K562 (cell line): ENCODE data around the gene ENO3. TPM values are rescaled to one million over a fixed set of nuclear protein-coding genes. Genes with fewer than 3 reads are reported as not detected.

Experiments used
- ATAC-seq: fragments of 200-7000 bp; cut with Tn5 transposase; 3 replicates; pipeline ENCODE4 v1.9.1; 2020; ENCODE audit warnings: moderate library complexity
- BruUV-seq: library from RNA; stranded (reverse); fragments of 400-500 nt; replicated peaks from 2 replicates; lab custom pipeline; 2021; lab: Mats Ljungman, UMichigan
- CTCF ChIA-PET: fragments of 300-600 bp; formaldehyde crosslinking; extraction: SDS; loops from one replicate; lab custom pipeline; 2021; ENCODE audit warnings: low intra/inter-chr PET ratio; lab: Yijun Ruan, JAX
- POLR2A ChIA-PET: fragments of 300-600, 350-650 bp; sonication (Branson Sonifier 250); formaldehyde crosslinking; extraction: SDS; loops from one replicate; lab custom pipeline; 2021; ENCODE audit warnings: antibody characterized with exemption, inconsistent platforms; lab: Yijun Ruan, JAX
- DNase-seq, 4 experiments: peaks; one replicate each; pipeline versions ENCODE4 v3.0.0 to v3.0.0-alpha.2; 2011 to 2018; ENCODE audit warnings: low spot score in 3 of 4, mixed read lengths in 3 of 4; ENCODE audit errors: extremely low read depth in 1 of 4
- FAIRE-seq: peaks from 2 replicates; lab custom pipeline; 2011; peaks lifted over from hg19 to GRCh38; lab: Jason Lieb, UNC
- H2AFZ ChIP-seq: 2 replicates; pipeline ENCODE4 v1.6.0; 2011; ENCODE audit warnings: low read depth, low read length, control low read depth, inconsistent platforms
- H3K27ac ChIP-seq: fragments of 200-600 bp; 3 replicates; pipeline ENCODE4 v1.8.0; 2011; ENCODE audit warnings: low read depth, mild to moderate bottlenecking, control low read depth, inconsistent platforms, low read length, moderate library complexity, mixed read lengths; ENCODE audit errors: extremely low read depth
- H3K27me3 ChIP-seq, 2 experiments: fragments of 300-600 bp in 1 of 2; 2 replicates in 1 of 2; 3 replicates in 1 of 2; pipeline versions ENCODE4 v1.6.0 to v1.8.0; 2011; ENCODE audit warnings: inconsistent platforms in 2 of 2, low read length in 2 of 2, mild to moderate bottlenecking in 1 of 2, mixed read lengths in 1 of 2, moderate library complexity in 1 of 2; ENCODE audit not compliant: control insufficient read depth in 2 of 2, insufficient read depth in 2 of 2
- H3K36me3 ChIP-seq: fragments of 300-600 bp; 3 replicates; pipeline ENCODE4 v1.8.0; 2011; ENCODE audit warnings: mild to moderate bottlenecking, low read length, inconsistent platforms; ENCODE audit not compliant: control insufficient read depth, insufficient read depth
- H3K4me1 ChIP-seq, 2 experiments: fragments of 200-600 bp in 1 of 2; replicated peaks in 1 of 2; 2 replicates in 1 of 2; 3 replicates in 1 of 2; pipeline versions ENCODE4 v1.5.1 to v1.8.0; 2011; ENCODE audit warnings: inconsistent platforms in 2 of 2, low read length in 2 of 2, mild to moderate bottlenecking in 1 of 2, mixed read lengths in 1 of 2, moderate library complexity in 1 of 2; ENCODE audit not compliant: control insufficient read depth in 2 of 2, insufficient read depth in 2 of 2
- H3K4me2 ChIP-seq: 2 replicates; pipeline ENCODE4 v1.6.1; 2011; ENCODE audit warnings: low read length, control low read depth, inconsistent platforms, mixed read lengths; ENCODE audit not compliant: insufficient read depth
- H3K4me3 ChIP-seq: fragments of 200-600 bp; sonication (generic), shearing (Covaris generic); 2 replicates; pipeline ENCODE4 v1.5.1; 2016; ENCODE audit warnings: control low read depth, inconsistent platforms
- H3K79me2 ChIP-seq: fragments of 200-600 bp; 3 replicates; pipeline ENCODE4 v1.8.0; 2011; ENCODE audit warnings: low read length, inconsistent platforms; ENCODE audit not compliant: control insufficient read depth, insufficient read depth
- H3K9ac ChIP-seq, 2 experiments: 2 replicates each; pipeline versions ENCODE4 v1.6.0 to v1.6.1; 2011; ENCODE audit warnings: low read depth in 2 of 2, low read length in 2 of 2, control low read depth in 1 of 2, inconsistent platforms in 1 of 2, mild to moderate bottlenecking in 1 of 2, mixed read lengths in 1 of 2; ENCODE audit not compliant: insufficient read depth in 1 of 2
- H3K9me1 ChIP-seq: one replicate; pipeline ENCODE4 v1.6.0; 2011; ENCODE audit warnings: inconsistent platforms, mild to moderate bottlenecking, low read length, moderate library complexity; ENCODE audit not compliant: control insufficient read depth, insufficient read depth
- H3K9me3 ChIP-seq: replicated peaks from 2 replicates; pipeline ENCODE4 v1.5.1; 2011; ENCODE audit warnings: low read depth, low read length, inconsistent platforms; ENCODE audit not compliant: control insufficient read depth, insufficient read depth
- H4K20me1 ChIP-seq: replicated peaks from 2 replicates; pipeline ENCODE4 v1.6.1; 2011; ENCODE audit warnings: low read length, inconsistent platforms, mixed read lengths; ENCODE audit not compliant: control insufficient read depth, insufficient read depth
- ARID1B ChIP-seq: fragments of 450-650 bp; IDR thresholded peaks from 2 replicates; pipeline ENCODE4 v1.6.1; 2016; ENCODE audit warnings: antibody characterized with exemption, mild to moderate bottlenecking, inconsistent platforms
- C11orf30 ChIP-seq: fragments of 450-650 bp; IDR thresholded peaks from 2 replicates; pipeline ENCODE4 v1.6.1; 2016; ENCODE audit warnings: low read depth, mild to moderate bottlenecking
- FOXP1 ChIP-seq: sonication (generic); formaldehyde crosslinking; IDR thresholded peaks from 2 replicates; pipeline ENCODE4 v1.8.0; 2022; ENCODE audit warnings: mild to moderate bottlenecking, missing genetic modification reagents
- HMG20B ChIP-seq: fragments of 250-450 bp; sonication (Bioruptor Pico); IDR thresholded peaks from 2 replicates; pipeline ENCODE4 v1.5.0; 2021; ENCODE audit warnings: mild to moderate bottlenecking
- HOXB6 ChIP-seq: fragments of 250-450 bp; sonication (Bioruptor Pico); IDR thresholded peaks from 2 replicates; pipeline ENCODE4 v1.5.1; 2022; ENCODE audit warnings: mild to moderate bottlenecking, borderline replicate concordance
- KAT8 ChIP-seq: fragments of 450-650 bp; IDR thresholded peaks from 2 replicates; pipeline ENCODE4 v1.6.1; 2016; ENCODE audit warnings: low read depth, mild to moderate bottlenecking
- L3MBTL2 ChIP-seq: fragments of 450-650 bp; IDR thresholded peaks from 2 replicates; pipeline ENCODE4 v1.6.1; 2016; ENCODE audit warnings: mild to moderate bottlenecking, moderate library complexity
- LCOR ChIP-seq: sonication (generic); formaldehyde crosslinking; IDR thresholded peaks from 2 replicates; pipeline ENCODE4 v1.8.0; 2022; ENCODE audit warnings: mild to moderate bottlenecking, missing genetic modification reagents
- MAFG ChIP-seq: fragments of 450-650 bp; conservative IDR thresholded peaks from 2 replicates; pipeline ENCODE4 v1.6.1; 2016; ENCODE audit warnings: missing genetic modification characterization, missing compliant biosample characterization
- NUFIP1 ChIP-seq: fragments of 450-650 bp; IDR thresholded peaks from 2 replicates; pipeline ENCODE4 v1.6.1; 2018; ENCODE audit not compliant: partially characterized antibody
- POLR3A ChIP-seq: IDR thresholded peaks from 2 replicates; pipeline ENCODE4 v1.6.1; 2011; ENCODE audit warnings: borderline replicate concordance, mild to moderate bottlenecking, moderate library complexity; ENCODE audit not compliant: insufficient read length, insufficient read depth; ENCODE audit errors: extremely low read depth
- POU5F1 ChIP-seq: fragments of 150-350 bp; IDR thresholded peaks from 2 replicates; pipeline ENCODE4 v1.6.1; 2014; ENCODE audit warnings: borderline replicate concordance, low read length, low read depth, mild to moderate bottlenecking; ENCODE audit not compliant: partially characterized antibody
- RFX1 ChIP-seq: fragments of 450-650 bp; IDR thresholded peaks from 2 replicates; pipeline ENCODE4 v1.6.1; 2016; ENCODE audit warnings: mild to moderate bottlenecking, moderate library complexity
- SMARCE1 ChIP-seq: fragments of 450-650 bp; IDR thresholded peaks from 2 replicates; pipeline ENCODE4 v1.7.1; 2016; ENCODE audit warnings: mild to moderate bottlenecking
- TCFL5 ChIP-seq: fragments of 250-450 bp; sonication (Bioruptor Pico); conservative IDR thresholded peaks from 2 replicates; pipeline ENCODE4 v1.6.1; 2021; ENCODE audit warnings: mild to moderate bottlenecking, moderate library complexity, matching md5 sums
- ZEB2 ChIP-seq: fragments of 450-650 bp; IDR thresholded peaks from 2 replicates; pipeline ENCODE4 v1.6.1; 2016
- ZKSCAN1 ChIP-seq: fragments of 150-350 bp; IDR thresholded peaks from 2 replicates; pipeline ENCODE4 v1.6.1; 2016; ENCODE audit warnings: low read depth, low read length
- ZNF140 ChIP-seq: fragments of 250-450 bp; sonication (Bioruptor Pico); IDR thresholded peaks from 2 replicates; pipeline ENCODE4 v1.8.0; 2021; ENCODE audit warnings: moderate library complexity, mild to moderate bottlenecking, inconsistent platforms
- ZNF253 ChIP-seq: fragments of 250-450 bp; sonication (Bioruptor Pico); conservative IDR thresholded peaks from 2 replicates; pipeline ENCODE4 v1.6.1; 2021; ENCODE audit warnings: mild to moderate bottlenecking
- ZNF57 ChIP-seq: fragments of 450-650 bp; formaldehyde crosslinking; IDR thresholded peaks from 2 replicates; pipeline ENCODE4 v1.4.0; 2020; ENCODE audit warnings: mild to moderate bottlenecking, moderate library complexity
- in situ Hi-C: fragments of 300-500 bp; cut with MboI; formaldehyde crosslinking; loops from 4 replicates; pipeline ENCODE4 v1.15.0; 2018; ENCODE audit warnings: inconsistent platforms, mixed read lengths
- intact Hi-C: fragments of 100-400 bp; cut with micrococcal nuclease; formaldehyde crosslinking; loops from 2 replicates; pipeline ENCODE4 v1.14.2; 2022
- polyA plus RNA-seq, 8 experiments: library from polyadenylated mRNA; depleted of rRNA in 4 of 8; stranded (reverse) in 5 of 8; unstranded in 3 of 8; fragments of >200 nt; fragmentation: Nextera tagmentation in 2 of 8; fragmentation: Illumina TruSeq in 1 of 8; extraction: Ambion mirVana in 2 of 8; extraction: Trizol in 1 of 8; gene quantifications; 2 replicates each; pipeline versions ENCODE4 v1.2.1 to v1.2.3, GENCODE V29; 2011 to 2014; ENCODE audit warnings: inconsistent platforms in 1 of 8, missing spikeins in 1 of 8
- total RNA-seq, 7 experiments: library from RNA; depleted of rRNA in 6 of 7; stranded (reverse); fragments of >200 nt in 6 of 7; fragmentation: Illumina TruSeq in 2 of 7; extraction: Trizol in 2 of 7; gene quantifications; 2 replicates each; pipeline versions ENCODE4 v1.2.1 to v1.2.3, GENCODE V29; 2011 to 2021; ENCODE audit warnings: low replicate concordance in 1 of 7

ENO3 gene
- total and polyA plus RNA-seq, 9 of the 15 experiments (the other 6 are each of a cell fraction or from before 2014, with no cell fraction given): 5.7 to 17.2 (median 9.9) TPM

- POLR2A ChIA-PET: interaction anchor here (0.6 to 2.1 kb wide), 3 partner anchors 10 to 52 kb away, joined by 3 to 7 read pairs (median 5); partner anchors contain the start of gene CAMTA2
- no peak overlapping the region for H3K4me2 ChIP-seq
Observed at GRCh38 chr17:4935650-4936049, 15.3 kb upstream of the ENO3 start.

More at GRCh38 chr17:4935650-4936049, 15.3 kb upstream of the ENO3 start:
- Histone ChIP-seq H3K36me3 (peaks cover 26% of the 10 kb centered on the region), H3K4me1 (peaks cover 10 to 32% of the 10 kb centered on the region in 2 experiments; a peak in 4 of 5 replicates), H4K20me1 (no peaks in the 10 kb centered on the region), H3K27me3 (no peaks in the 10 kb centered on the region), H3K9me3 (no peaks in the 10 kb centered on the region), H3K4me3 (no peak overlapping the region), H3K9ac (no peak overlapping the region), H2AFZ (no peak overlapping the region), H3K27ac (no peak overlapping the region), H3K79me2 (peaks cover 22% of the 10 kb centered on the region), H3K9me1 (no peaks in the 10 kb centered on the region)
- intact Hi-C loops (no loop called here), in situ Hi-C loops (no loop called here)
- no peak for DNase-seq
- CTCF ChIA-PET: no interaction called here
- no peak for ATAC-seq
- FAIRE-seq: no peak
- BruUV-seq: no TSS peak
- no peak for TF ChIP-seq HMG20B (CRISPR knock-in tag)
- TF ChIP-seq KAT8: no peak
- TF ChIP-seq L3MBTL2: no peak
- TF ChIP-seq POU5F1: no peak
- no peak for TF ChIP-seq ZEB2
- TF ChIP-seq MAFG (tag): no peak
- TF ChIP-seq NUFIP1: no peak
- no peak for TF ChIP-seq C11orf30
- TF ChIP-seq ZKSCAN1: no peak
- TF ChIP-seq ZNF140 (CRISPR knock-in tag): no peak
- TF ChIP-seq SMARCE1: no peak
- no peak for TF ChIP-seq ZNF57 (CRISPR knock-in tag)
- no peak for TF ChIP-seq FOXP1
- TF ChIP-seq ZNF253 (CRISPR knock-in tag): no peak
- no peak for TF ChIP-seq RFX1
- no peak for TF ChIP-seq ARID1B
- TF ChIP-seq TCFL5 (CRISPR knock-in tag): no peak
- no peak for TF ChIP-seq HOXB6 (CRISPR knock-in tag)
- TF ChIP-seq POLR3A: no peak
- no peak for TF ChIP-seq LCOR
